SJSA1 (cell line): ENCODE results near the gene NXPH4. TPM values are rescaled to one million over a fixed set of nuclear protein-coding genes. Genes with fewer than 3 reads are reported as not detected.

Source experiments
- DNase-seq, 2 experiments: peaks; one replicate each; pipeline ENCODE4 v3.0.0-alpha.2; 2015 to 2020; ENCODE audit warnings: low spot score in 2 of 2, low read depth in 1 of 2
- H3K27ac ChIP-seq: fragments of 250-450 bp; sonication (Bioruptor Pico); 2 replicates; pipeline ENCODE4 v1.5.1; 2020; ENCODE audit warnings: mild to moderate bottlenecking, moderate library complexity
- H3K27me3 ChIP-seq: fragments of 250-450 bp; sonication (Bioruptor Pico); replicated peaks from 2 replicates; pipeline ENCODE4 v1.5.1; 2020; ENCODE audit warnings: mild to moderate bottlenecking, moderate library complexity
- H3K36me3 ChIP-seq: fragments of 250-450 bp; sonication (Bioruptor Pico); 2 replicates; pipeline ENCODE4 v1.5.1; 2020; ENCODE audit warnings: mild to moderate bottlenecking
- H3K4me1 ChIP-seq: fragments of 250-450 bp; sonication (Bioruptor Pico); replicated peaks from 2 replicates; pipeline ENCODE4 v1.6.1; 2021; ENCODE audit warnings: mild to moderate bottlenecking
- H3K4me3 ChIP-seq: fragments of 250-450 bp; sonication (Bioruptor Pico); 2 replicates; pipeline ENCODE4 v1.5.1; 2020; ENCODE audit warnings: mild to moderate bottlenecking
- H3K9me3 ChIP-seq: fragments of 250-450 bp; sonication (Bioruptor Pico); replicated peaks from 2 replicates; pipeline ENCODE4 v1.5.1; 2020; ENCODE audit warnings: mild to moderate bottlenecking
- total RNA-seq: library from RNA; depleted of rRNA; stranded (reverse); fragments of >200 nt; shearing (Covaris generic); gene quantifications from 2 replicates; pipeline ENCODE4 v1.2.3, GENCODE V29; 2014

The NXPH4 gene
- total RNA-seq, 1 experiment from 2014 or later: 0.13 TPM

DNA sequence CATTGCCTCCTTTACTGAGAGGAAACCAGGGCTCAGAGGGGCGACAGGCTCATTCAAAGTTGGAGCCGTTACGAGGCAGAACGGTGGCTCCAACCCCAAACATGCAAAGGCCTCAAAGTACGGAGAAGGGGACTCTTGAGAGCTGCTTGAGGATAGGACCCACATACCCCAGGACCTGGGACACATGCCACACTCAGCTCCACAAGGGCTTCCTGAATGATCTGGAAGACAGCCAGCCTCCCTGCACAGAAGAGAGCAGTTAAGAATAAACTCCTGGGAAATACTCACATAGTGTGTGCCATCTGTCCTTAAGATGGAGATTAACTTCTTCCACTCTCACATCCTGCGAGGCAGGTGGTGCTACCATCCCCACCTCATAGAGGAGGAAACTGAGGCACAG lies 26.6 kb upstream of the NXPH4 start:
- Histone ChIP-seq H3K36me3 (peaks cover 95% of the 10 kb centered on the region), H3K9me3 (no peaks in the 10 kb centered on the region), H3K27ac (no peak overlapping the region), H3K4me3 (no peak overlapping the region), H3K27me3 (no peaks in the 10 kb centered on the region), H3K4me1 (no peaks in the 10 kb centered on the region)
- no peak for DNase-seq

DNA sequence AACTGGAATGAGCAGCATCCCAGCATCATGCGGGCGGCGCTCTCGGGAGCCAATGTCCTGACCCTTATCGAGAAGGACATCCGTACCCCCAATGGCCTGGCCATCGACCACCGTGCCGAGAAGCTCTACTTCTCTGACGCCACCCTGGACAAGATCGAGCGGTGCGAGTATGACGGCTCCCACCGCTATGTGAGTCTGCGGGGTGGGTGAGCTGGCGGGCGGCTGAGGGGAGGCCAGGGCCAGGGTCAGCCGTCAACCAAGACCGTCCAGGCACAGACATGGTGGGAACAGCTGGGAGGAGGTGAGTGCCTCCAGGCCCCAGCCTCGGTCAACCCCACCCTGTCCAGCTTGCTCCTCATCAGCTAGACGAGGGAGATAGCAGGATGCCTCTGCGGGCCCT lies 25.8 kb upstream of the NXPH4 start:
- Histone ChIP-seq H3K4me3 (no peak overlapping the region), H3K27ac (no peak overlapping the region), H3K27me3 (no peaks in the 10 kb centered on the region), H3K36me3 (peaks cover 95% of the 10 kb centered on the region), H3K4me1 (no peaks in the 10 kb centered on the region), H3K9me3 (no peaks in the 10 kb centered on the region)
- no peak for DNase-seq

DNA sequence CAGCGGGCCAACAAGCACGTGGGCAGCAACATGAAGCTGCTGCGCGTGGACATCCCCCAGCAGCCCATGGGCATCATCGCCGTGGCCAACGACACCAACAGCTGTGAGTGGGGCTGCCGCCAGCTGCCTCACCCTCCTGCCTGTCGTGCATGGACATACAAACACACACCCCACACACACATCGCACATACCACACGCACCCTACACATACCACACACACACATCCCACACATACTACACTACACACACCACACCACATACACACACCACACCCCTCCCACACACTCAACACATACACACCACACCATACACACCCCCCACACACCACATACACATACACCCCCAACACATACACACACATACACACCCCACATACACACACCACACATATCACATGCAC lies 25.2 kb upstream of the NXPH4 start:
- Histone ChIP-seq H3K9me3 (no peaks in the 10 kb centered on the region), H3K4me3 (no peak overlapping the region), H3K27ac (no peak overlapping the region), H3K36me3 (peaks cover 95% of the 10 kb centered on the region), H3K27me3 (no peaks in the 10 kb centered on the region), H3K4me1 (no peaks in the 10 kb centered on the region)
- DNase-seq: no peak

DNA sequence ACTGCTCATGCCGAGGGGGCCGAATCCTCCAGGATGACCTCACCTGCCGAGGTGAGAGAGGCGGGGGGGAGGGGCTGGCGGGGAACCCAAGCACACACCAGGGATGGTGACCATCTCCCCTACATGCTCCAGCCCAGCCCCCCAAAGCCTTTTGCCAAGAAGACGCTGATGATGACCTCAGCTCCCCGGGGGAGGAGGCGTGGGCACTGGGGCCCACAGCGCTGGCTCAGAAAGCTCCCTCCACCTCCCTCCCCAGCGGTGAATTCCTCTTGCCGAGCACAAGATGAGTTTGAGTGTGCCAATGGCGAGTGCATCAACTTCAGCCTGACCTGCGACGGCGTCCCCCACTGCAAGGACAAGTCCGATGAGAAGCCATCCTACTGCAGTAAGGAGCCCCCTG lies 23.7 kb upstream of the NXPH4 start:
- Histone ChIP-seq H3K27me3 (no peaks in the 10 kb centered on the region), H3K4me1 (no peaks in the 10 kb centered on the region), H3K27ac (no peak overlapping the region), H3K9me3 (no peaks in the 10 kb centered on the region), H3K36me3 (peaks cover 95% of the 10 kb centered on the region), H3K4me3 (no peak overlapping the region)
- no peak for DNase-seq

DNA sequence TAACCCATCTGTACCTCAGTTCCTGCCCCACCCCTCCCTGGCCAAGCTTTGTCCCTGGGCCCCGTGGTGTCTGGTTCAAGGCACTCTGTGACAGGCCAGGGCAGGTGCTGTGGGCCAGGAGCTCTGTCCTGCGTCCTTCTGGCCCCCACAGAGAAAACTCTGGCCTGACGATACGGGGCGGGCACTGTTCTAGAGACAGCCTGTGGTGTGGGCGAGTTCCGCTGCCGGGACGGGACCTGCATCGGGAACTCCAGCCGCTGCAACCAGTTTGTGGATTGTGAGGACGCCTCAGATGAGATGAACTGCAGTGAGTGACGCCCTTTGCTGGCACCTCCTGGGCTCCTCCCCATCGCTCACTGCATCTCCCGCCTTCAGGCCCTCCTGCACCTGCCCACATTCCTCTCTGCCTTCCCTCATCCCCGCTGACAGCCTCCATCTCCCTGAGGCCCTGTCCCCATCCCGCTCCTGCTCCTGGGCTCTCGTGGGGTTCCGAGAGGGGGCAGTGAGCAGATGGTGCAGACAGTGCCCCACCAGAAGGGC lies 22.8 kb upstream of the NXPH4 start:
- no peak for DNase-seq
- no peak overlapping the region for H3K27ac ChIP-seq
- H3K36me3 ChIP-seq: peaks cover 95% of the 10 kb centered on the region
- no peaks in the 10 kb centered on the region for H3K27me3 ChIP-seq
- no peaks in the 10 kb centered on the region for H3K4me1 ChIP-seq
- H3K9me3 ChIP-seq: no peaks in the 10 kb centered on the region
- H3K4me3 ChIP-seq: no peak overlapping the region

DNA sequence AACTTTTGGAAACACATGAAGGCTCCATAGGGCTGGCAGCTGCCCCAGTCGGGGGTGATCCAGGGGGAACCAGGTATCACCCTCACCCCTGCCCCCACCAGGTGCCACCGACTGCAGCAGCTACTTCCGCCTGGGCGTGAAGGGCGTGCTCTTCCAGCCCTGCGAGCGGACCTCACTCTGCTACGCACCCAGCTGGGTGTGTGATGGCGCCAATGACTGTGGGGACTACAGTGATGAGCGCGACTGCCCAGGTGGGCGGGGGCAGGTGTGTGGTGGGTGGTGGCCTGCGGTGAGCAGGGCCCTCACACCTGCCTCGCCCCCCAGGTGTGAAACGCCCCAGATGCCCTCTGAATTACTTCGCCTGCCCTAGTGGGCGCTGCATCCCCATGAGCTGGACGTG lies 22.3 kb upstream of the NXPH4 start:
- Histone ChIP-seq H3K4me1 (no peaks in the 10 kb centered on the region), H3K27me3 (no peaks in the 10 kb centered on the region), H3K4me3 (no peak overlapping the region), H3K36me3 (peaks cover 97% of the 10 kb centered on the region), H3K27ac (no peak overlapping the region), H3K9me3 (no peaks in the 10 kb centered on the region)
- DNase-seq: no peak

DNA sequence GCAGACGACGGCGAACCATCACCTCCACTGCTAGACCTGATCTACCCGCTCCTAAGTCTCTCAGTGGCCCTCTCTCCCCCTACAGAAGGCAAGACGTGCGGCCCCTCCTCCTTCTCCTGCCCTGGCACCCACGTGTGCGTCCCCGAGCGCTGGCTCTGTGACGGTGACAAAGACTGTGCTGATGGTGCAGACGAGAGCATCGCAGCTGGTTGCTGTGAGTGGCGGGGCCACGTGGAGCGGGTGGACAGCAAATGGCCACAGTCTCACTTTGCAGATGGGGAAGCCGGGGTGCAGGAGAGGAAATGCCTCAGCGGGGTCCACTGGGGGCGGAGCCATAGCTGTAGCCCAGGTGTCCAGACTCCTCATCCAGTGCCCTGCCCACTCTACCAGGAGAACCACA lies 21.4 kb upstream of the NXPH4 start:
- no peak for DNase-seq
- no peaks in the 10 kb centered on the region for H3K9me3 ChIP-seq
- no peak overlapping the region for H3K27ac ChIP-seq
- no peaks in the 10 kb centered on the region for H3K4me1 ChIP-seq
- peaks cover 96% of the 10 kb centered on the region for H3K36me3 ChIP-seq
- no peak overlapping the region for H3K4me3 ChIP-seq
- no peaks in the 10 kb centered on the region for H3K27me3 ChIP-seq

DNA sequence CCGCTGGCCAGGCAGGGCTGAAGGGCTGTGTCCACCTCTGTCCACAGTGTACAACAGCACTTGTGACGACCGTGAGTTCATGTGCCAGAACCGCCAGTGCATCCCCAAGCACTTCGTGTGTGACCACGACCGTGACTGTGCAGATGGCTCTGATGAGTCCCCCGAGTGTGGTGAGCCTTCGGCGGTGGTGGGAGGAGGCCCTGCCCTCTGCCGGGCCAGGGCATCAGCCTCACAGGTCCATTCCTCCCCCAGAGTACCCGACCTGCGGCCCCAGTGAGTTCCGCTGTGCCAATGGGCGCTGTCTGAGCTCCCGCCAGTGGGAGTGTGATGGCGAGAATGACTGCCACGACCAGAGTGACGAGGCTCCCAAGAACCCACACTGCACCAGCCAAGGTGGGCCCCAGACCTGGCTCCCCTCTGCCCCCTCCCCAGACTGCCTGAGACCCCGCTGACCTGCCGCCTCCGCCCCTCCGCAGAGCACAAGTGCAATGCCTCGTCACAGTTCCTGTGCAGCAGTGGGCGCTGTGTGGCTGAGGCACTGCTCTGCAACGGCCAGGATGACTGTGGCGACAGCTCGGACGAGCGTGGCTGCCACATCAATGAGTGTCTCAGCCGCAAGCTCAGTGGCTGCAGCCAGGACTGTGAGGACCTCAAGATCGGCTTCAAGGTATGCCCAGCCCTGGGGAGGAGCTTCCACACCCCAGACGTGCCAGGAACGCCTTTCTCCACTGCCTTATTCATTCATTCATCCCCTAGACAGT lies 20.8 kb upstream of the NXPH4 start:
- peaks cover 90% of the 10 kb centered on the region for H3K36me3 ChIP-seq
- H3K4me3 ChIP-seq: no peak overlapping the region
- no peaks in the 10 kb centered on the region for H3K27me3 ChIP-seq
- H3K27ac ChIP-seq: no peak overlapping the region
- no peaks in the 10 kb centered on the region for H3K9me3 ChIP-seq
- DNase-seq: no peak
- H3K4me1 ChIP-seq: no peaks in the 10 kb centered on the region

DNA sequence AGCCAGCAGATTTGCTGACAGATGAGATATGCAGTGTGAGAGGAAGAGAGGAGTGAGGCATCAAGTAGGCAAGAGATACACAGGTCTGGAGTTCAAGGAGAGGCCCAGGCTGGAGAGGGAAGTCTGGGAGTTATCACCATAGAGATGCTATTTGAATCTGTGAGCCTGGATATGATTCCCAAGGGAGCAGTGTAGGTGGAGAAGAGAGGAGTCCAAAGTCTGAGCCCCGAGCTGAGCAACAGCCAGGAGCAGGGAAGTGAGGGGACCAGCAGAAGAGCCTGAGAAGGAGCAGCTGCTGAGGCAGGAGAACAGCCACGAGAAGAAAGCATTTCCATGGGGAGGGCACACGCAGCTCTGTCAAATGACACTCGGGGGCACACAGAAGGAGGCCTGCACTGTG lies 20.2 kb upstream of the NXPH4 start:
- no peak overlapping the region for H3K27ac ChIP-seq
- H3K4me3 ChIP-seq: no peak overlapping the region
- H3K9me3 ChIP-seq: no peaks in the 10 kb centered on the region
- H3K4me1 ChIP-seq: no peaks in the 10 kb centered on the region
- no peak for DNase-seq
- H3K27me3 ChIP-seq: no peaks in the 10 kb centered on the region
- peaks cover 86% of the 10 kb centered on the region for H3K36me3 ChIP-seq

DNA sequence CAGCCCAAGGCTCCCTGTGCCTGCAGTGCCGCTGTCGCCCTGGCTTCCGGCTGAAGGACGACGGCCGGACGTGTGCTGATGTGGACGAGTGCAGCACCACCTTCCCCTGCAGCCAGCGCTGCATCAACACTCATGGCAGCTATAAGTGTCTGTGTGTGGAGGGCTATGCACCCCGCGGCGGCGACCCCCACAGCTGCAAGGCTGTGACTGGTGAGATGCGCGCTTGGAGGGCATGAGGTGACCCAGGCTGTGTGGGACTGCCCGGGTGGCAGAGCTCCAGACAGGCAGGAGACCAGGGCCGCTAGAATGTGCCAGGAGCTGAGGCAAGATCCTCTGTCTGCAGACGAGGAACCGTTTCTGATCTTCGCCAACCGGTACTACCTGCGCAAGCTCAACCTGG lies 19.6 kb upstream of the NXPH4 start:
- H3K36me3 ChIP-seq: peaks cover 88% of the 10 kb centered on the region

DNA sequence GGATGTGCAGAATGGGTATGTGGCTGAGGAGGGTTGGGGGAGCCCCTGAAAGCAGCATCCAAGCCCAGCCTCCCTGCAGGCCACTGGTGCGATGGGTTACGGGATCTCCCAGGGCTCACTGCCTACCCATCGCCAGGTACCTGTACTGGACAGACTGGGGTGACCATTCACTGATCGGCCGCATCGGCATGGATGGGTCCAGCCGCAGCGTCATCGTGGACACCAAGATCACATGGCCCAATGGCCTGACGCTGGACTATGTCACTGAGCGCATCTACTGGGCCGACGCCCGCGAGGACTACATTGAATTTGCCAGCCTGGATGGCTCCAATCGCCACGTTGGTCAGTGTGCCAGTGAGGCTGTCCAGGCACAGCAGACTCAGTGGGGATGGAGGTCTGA lies 18.3 kb upstream of the NXPH4 start:
- Histone ChIP-seq H3K27ac (no peak overlapping the region), H3K36me3 (peaks cover 86% of the 10 kb centered on the region), H3K4me1 (no peaks in the 10 kb centered on the region)

More for the DNA sequence above, 19.6 kb upstream of the NXPH4 start:
- Histone ChIP-seq H3K4me3 (no peak overlapping the region), H3K27me3 (no peaks in the 10 kb centered on the region), H3K4me1 (no peaks in the 10 kb centered on the region), H3K27ac (no peak overlapping the region), H3K9me3 (no peaks in the 10 kb centered on the region)
- DNase-seq: no peak

DNA sequence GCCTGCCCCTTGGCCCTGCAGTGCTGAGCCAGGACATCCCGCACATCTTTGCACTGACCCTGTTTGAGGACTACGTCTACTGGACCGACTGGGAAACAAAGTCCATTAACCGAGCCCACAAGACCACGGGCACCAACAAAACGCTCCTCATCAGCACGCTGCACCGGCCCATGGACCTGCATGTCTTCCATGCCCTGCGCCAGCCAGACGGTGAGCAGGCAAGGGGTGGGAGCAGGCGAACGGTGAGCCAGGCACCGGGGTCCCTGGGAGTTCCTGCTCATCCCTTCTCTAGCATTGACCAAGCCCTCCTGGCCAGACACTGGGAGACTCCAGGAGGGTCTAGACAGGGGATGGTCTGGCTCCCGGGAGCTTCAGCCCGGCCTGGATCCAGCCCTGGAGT lies 17.4 kb upstream of the NXPH4 start:
- no peaks in the 10 kb centered on the region for H3K4me1 ChIP-seq
- peaks cover 86% of the 10 kb centered on the region for H3K36me3 ChIP-seq
- H3K27me3 ChIP-seq: no peaks in the 10 kb centered on the region
- DNase-seq: no peak
- no peak overlapping the region for H3K27ac ChIP-seq
- no peaks in the 10 kb centered on the region for H3K9me3 ChIP-seq
- H3K4me3 ChIP-seq: no peak overlapping the region

More for the DNA sequence above, 18.3 kb upstream of the NXPH4 start:
- Histone ChIP-seq H3K9me3 (no peaks in the 10 kb centered on the region), H3K4me3 (no peak overlapping the region), H3K27me3 (no peaks in the 10 kb centered on the region)
- no peak for DNase-seq

DNA sequence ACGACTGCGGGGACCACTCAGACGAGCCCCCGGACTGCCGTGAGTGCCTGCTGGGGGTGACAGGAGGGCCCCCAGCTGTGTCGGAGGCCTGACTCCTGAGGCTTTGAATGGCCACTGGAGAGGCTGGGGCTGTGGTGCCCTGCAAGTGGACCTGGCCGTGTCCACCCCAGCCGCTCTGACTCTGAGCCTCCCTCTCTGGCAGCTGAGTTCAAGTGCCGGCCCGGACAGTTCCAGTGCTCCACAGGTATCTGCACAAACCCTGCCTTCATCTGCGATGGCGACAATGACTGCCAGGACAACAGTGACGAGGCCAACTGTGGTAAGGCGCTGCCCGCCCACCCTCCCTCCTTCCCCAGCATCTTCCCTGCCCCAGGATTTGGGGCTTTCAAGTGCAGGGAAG lies 16.1 kb upstream of the NXPH4 start:
- peaks cover 84% of the 10 kb centered on the region for H3K36me3 ChIP-seq
- H3K27ac ChIP-seq: no peak overlapping the region
- H3K27me3 ChIP-seq: no peaks in the 10 kb centered on the region
- no peaks in the 10 kb centered on the region for H3K9me3 ChIP-seq
- no peak for DNase-seq
- no peak overlapping the region for H3K4me3 ChIP-seq
- H3K4me1 ChIP-seq: no peaks in the 10 kb centered on the region

DNA sequence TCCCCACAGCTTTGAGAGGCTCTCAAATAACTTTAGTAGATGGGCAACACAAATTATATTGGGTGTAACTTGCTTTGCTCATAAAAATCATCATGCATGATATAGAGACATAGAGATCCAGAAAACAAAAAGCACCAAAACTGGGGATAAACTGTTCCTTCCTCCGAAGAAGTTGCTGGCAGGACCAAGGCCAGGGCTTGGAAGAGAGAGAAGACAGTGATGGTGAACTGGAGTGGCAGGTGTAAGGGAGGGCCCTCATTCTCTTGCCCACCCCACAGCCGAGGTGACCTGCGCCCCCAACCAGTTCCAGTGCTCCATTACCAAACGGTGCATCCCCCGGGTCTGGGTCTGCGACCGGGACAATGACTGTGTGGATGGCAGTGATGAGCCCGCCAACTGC lies 15.4 kb upstream of the NXPH4 start:
- Histone ChIP-seq H3K4me1 (no peaks in the 10 kb centered on the region), H3K27ac (no peak overlapping the region), H3K4me3 (no peak overlapping the region), H3K9me3 (no peaks in the 10 kb centered on the region), H3K36me3 (peaks cover 84% of the 10 kb centered on the region), H3K27me3 (no peaks in the 10 kb centered on the region)
- no peak for DNase-seq

DNA sequence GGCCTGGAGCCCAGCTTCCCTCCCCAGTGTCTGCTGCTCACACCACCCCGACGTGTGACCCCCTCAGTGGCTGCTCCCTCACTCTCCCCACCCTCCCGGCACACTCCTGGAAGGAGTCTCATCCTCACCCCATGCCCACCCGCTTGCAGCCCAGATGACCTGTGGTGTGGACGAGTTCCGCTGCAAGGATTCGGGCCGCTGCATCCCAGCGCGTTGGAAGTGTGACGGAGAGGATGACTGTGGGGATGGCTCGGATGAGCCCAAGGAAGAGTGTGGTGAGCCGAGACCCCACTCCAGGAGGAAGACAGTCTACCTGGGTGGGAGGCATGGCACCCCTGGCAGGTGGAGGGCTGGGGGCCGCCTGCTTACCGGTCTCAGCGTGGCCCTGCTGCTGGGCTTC lies 15.0 kb upstream of the NXPH4 start:
- Histone ChIP-seq H3K27ac (no peak overlapping the region), H3K4me3 (no peak overlapping the region), H3K36me3 (peaks cover 84% of the 10 kb centered on the region), H3K4me1 (no peaks in the 10 kb centered on the region), H3K27me3 (no peaks in the 10 kb centered on the region), H3K9me3 (no peaks in the 10 kb centered on the region)
- no peak for DNase-seq
